AG10803 (cell line): ENCODE results near the gene TM4SF18.
A peak's percentile ranks its signal among the peaks of the same experiment; 100 is the strongest.

Experiments used
- DNase-seq: peaks from one replicate; pipeline ENCODE4 v3.0.0; 2010; ENCODE audit warnings: low read depth
- H3K4me3 ChIP-seq: 2 replicates; pipeline ENCODE4 v1.5.1; 2011; ENCODE audit warnings: mild to moderate bottlenecking, low read length, control low read depth
- CTCF ChIP-seq: conservative IDR thresholded peaks from 2 replicates; pipeline ENCODE4 v1.5.1; 2011; ENCODE audit warnings: mild to moderate bottlenecking, low read length, control low read depth, inconsistent platforms

The TM4SF18 gene

GRCh38 chr3:149377408-149378364, 44.2 kb upstream of the TM4SF18 start, which contains the start of gene TM4SF1:
Gene TM4SF1 (minus strand): TSS chr3:149377649. CDS start chr3:149377547, 102 bp downstream.
- peak; percentile 74 for DNase-seq
- peak within 1 kb of the TSS; percentile 37 for H3K4me3 ChIP-seq
- no peak for TF ChIP-seq CTCF

GRCh38 chr3:149376718-149377407, 43.4 kb upstream of the TM4SF18 start:
- TF ChIP-seq CTCF = no peak
- peak overlapping the region; percentile 37 for H3K4me3 ChIP-seq
- DNase-seq = peak; percentile 53

GRCh38 chr3:149375501-149376196, 42.2 kb upstream of the TM4SF18 start:
- TF ChIP-seq CTCF = no peak
- DNase-seq = no peak
- no peak overlapping the region for H3K4me3 ChIP-seq

GRCh38 chr3:149374793-149375500, 41.5 kb upstream of the TM4SF18 start:
- no peak for DNase-seq
- H3K4me3 ChIP-seq = no peak overlapping the region
- no peak for TF ChIP-seq CTCF

- TF ChIP-seq CTCF = no peak
- H3K4me3 ChIP-seq = no peak overlapping the region
- DNase-seq = no peak
These were observed 41.0 kb upstream of the TM4SF18 start for GRCh38 chr3:149374391-149374790.

GRCh38 chr3:149373235-149374125, 40.0 kb upstream of the TM4SF18 start:
- TF ChIP-seq CTCF = no peak
- no peak overlapping the region for H3K4me3 ChIP-seq
- DNase-seq = peak; percentile 93
